ENCODE results near the gene ABCA4.

- TF ChIP-seq CTCF (conservative IDR thresholded peaks at IDR 0.05; ENCODE audit: low read depth, low read length), result no peak
- TF ChIP-seq EZH2 (IDR thresholded peaks at IDR 0.05; ENCODE audit: low read length, unreplicated experiment), result no peak
- TF ChIP-seq EZH2phosphoT487 (IDR thresholded peaks at IDR 0.05; ENCODE audit: borderline replicate concordance, low read length), result no peak
These were observed 17.3 kb downstream of the ABCA4 start for GRCh38 chr1:94103608-94104007.
